Measurements from ENCODE around the gene EHD1.

The EHD1 gene

GRCh38 chr11:64916775-64917662, 38.6 kb upstream of the EHD1 start, which contains the start of gene ATG2A:
Gene ATG2A, minus strand, starts transcription at chr11:64917209. Its CDS starts 74 bp downstream, at chr11:64917135.
- POLR2A ChIA-PET (ENCODE audit: low non-redundant PET): no interaction called here
- DNase-seq (ENCODE audit: low spot score): peak; percentile 98
- peak within 1 kb of the TSS; percentile 82 for H3K27ac ChIP-seq
- CTCF ChIA-PET: interaction anchor here (0.6 to 1.8 kb wide), 4 partner anchors 32 to 398 kb away, joined by 3 to 5 read pairs (median 4); partner anchors contain the start of gene ARL2
- no peak for TF ChIP-seq CTCF (conservative IDR thresholded peaks at IDR 0.05; ENCODE audit: low read depth)

- peak overlapping the region; percentile 82 for H3K27ac ChIP-seq
- POLR2A ChIA-PET (ENCODE audit: low non-redundant PET): interaction anchor here (0.6 to 0.7 kb wide), 2 partner anchors 58 to 97 kb away, joined by 3 to 5 read pairs; no protein-coding TSS in a partner anchor
- CTCF ChIA-PET: interaction anchor here (0.6 to 1.8 kb wide), 4 partner anchors 78 to 1014 kb away, joined by 3 to 5 read pairs (median 4); partner anchors contain the start of gene ARL2
- DNase-seq (ENCODE audit: low spot score): peak; percentile 54
- no peak for TF ChIP-seq CTCF (conservative IDR thresholded peaks at IDR 0.05; ENCODE audit: low read depth)
These were observed 37.8 kb upstream of the EHD1 start for GRCh38 chr11:64916040-64916774.

GRCh38 chr11:64915376-64915887, 37.0 kb upstream of the EHD1 start:
- no peak for DNase-seq (ENCODE audit: low spot score)
- no peak for TF ChIP-seq CTCF (conservative IDR thresholded peaks at IDR 0.05; ENCODE audit: low read depth)
- POLR2A ChIA-PET (ENCODE audit: low non-redundant PET): interaction anchor here (0.6 kb wide), 1 partner anchor 58 kb away, joined by 5 read pairs; no protein-coding TSS in a partner anchor
- CTCF ChIA-PET: interaction anchor here (0.6 to 1.2 kb wide), 2 partner anchors 98 to 1013 kb away, joined by 3 to 5 read pairs; partner anchors contain the start of gene ARL2
- H3K27ac ChIP-seq: peak overlapping the region; percentile 82

- H3K27ac ChIP-seq: peak overlapping the region; percentile 82
- CTCF ChIA-PET: no interaction called here
- POLR2A ChIA-PET (ENCODE audit: low non-redundant PET): interaction anchor here (0.5 kb wide), 1 partner anchor 114 kb away, joined by 4 read pairs; no protein-coding TSS in a partner anchor
- DNase-seq (ENCODE audit: low spot score): no peak
- no peak for TF ChIP-seq CTCF (conservative IDR thresholded peaks at IDR 0.05; ENCODE audit: low read depth)
These were observed 35.7 kb upstream of the EHD1 start for GRCh38 chr11:64914123-64914522.

GRCh38 chr11:64913171-64913727, 34.8 kb upstream of the EHD1 start:
- CTCF ChIA-PET: interaction anchor here (3.0 kb wide), 1 partner anchor 101 kb away, joined by 8 read pairs; the partner anchor contains the start of gene ARL2
- no peak for DNase-seq (ENCODE audit: low spot score)
- POLR2A ChIA-PET (ENCODE audit: low non-redundant PET): no interaction called here

More at GRCh38 chr11:64913171-64913727, 34.8 kb upstream of the EHD1 start:
- 0 out of 2 replicates have a peak overlapping the region, but pooled peaks have one; percentile 22 for H3K27ac ChIP-seq
- no peak for TF ChIP-seq CTCF (conservative IDR thresholded peaks at IDR 0.05; ENCODE audit: low read depth)
